NOMO-1 treated with DMSO at 0.1 percent for 48 hours (cell line): ENCODE measurements around the gene CKAP5.
"Not testable (repeated sequence)": the region's sequence is repeated elsewhere in the genome, so short reads cannot be mapped to it uniquely, and the experiment has no call there.

Experiments used
- DNase-seq: peaks from one replicate; lab custom pipeline; 2025; ENCODE audit not compliant: unreplicated experiment; lab: John Stamatoyannopoulos, UW

The CKAP5 gene

DNA sequence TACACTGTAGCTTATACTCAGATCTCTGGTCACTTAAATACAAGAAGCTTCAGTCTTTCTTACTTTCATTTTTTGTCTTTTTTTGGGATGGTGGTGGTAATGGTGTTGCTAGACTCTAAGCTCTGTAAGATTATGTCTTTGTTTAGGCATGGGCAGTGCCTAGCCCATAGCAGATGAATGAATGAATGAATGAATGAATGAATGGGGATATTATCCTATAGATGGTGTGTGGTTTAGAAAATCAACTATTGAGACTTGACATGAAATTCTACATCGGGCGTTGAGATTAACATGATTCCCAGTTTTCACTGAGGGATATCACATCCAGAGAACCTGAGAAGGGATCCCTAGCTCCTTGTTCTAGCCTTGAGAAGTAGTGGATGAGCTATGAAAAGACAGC lies 9.8 kb upstream of the CKAP5 start:
- DNase-seq = no peak

DNA sequence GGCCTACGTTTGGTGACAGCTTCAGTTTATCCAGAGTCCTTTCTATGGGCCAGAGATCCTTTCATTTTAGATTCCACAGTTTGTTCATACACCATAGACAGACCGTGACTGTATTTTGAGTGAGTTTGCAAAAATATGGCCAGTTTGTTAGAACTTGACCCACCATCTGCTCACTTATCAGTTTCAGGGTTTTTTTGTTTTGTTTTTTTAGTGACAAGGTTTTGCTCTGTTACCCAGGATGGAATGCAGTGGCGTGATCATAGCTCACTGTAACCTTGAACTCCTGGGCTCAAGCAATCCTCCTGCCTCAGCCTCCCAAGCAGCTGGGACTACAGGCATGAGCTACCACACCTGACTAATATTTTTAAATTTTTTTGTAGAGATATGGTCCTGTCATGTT lies 9.1 kb upstream of the CKAP5 start:
- DNase-seq = no peak

DNA sequence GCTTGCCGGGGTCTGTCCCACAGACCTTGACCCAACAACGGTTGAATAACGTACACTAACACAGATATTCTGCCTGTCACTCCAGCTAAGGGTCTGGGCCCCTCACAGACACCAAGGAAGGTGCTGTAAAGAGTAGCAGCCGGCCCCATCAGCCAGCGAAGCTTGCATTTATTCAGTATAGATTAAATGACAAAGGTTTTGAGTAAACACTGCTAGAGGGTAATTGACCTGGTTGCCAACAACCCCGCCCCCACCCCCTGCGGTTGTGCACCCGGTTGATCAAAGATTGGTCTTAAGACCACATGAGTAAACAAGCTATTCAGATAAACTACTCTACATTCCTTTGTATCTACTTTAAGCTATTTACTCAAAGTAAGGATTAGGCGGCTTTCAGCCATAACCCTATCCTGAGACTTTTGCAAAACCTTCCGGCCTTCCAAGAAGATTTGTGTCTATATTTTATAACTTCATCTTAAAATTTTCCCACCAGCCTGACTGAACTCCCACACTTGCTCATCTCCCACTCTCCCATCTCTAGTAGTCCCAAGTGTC lies 4.8 kb upstream of the CKAP5 start:
- DNase-seq = no peak

DNA sequence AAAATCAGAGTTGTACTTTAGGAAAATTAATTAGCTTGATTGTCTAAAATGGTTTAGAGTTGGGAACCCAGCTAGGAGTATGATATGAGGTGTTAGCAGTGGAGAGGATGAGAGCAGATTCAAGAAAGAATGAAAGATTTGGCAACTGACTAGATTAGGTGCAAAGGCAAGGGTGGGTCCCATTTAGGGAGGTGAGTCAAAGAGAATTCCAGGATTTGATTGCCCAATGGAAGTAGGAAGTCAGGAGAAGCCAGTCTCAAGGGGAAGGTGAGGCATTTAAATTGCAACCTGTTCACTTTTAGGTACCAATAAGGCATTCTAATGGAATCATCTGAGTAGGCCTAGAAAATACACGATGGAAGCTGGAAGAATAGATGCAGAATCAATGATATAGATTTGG lies 3.6 kb upstream of the CKAP5 start:
- no peak for DNase-seq

DNA sequence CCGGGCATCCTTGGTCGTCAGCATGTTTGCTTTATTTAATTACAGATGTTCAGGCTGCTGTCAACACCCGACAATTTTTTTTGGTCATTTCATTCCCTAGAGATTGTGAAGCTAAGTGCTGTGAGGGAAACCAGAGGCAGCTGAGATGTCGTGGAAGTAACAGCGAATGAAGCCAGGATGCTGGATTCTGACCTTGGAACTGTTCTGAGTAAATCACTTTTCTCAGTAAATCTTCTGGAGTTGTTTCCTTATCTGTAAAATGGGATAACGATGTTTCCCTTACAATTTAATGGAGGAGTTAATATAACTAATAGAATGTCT lies 390 bp upstream of the CKAP5 start:
- no peak for DNase-seq

DNA sequence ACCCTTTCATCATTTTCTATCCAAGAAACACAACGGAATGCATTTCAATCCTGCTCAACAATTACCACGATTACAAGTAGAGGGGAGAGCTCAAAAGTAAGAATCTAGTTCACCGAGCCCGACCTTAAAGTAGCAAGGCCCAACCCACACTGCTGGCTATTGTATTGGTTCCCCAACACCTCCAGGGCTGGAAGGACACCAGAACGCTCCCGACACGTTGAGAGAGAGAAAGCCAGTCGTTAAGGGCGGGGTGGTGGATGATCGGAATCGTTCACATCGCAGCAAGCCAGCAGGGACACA lies 690 bp downstream of the CKAP5 start:
- no peak for DNase-seq

DNA sequence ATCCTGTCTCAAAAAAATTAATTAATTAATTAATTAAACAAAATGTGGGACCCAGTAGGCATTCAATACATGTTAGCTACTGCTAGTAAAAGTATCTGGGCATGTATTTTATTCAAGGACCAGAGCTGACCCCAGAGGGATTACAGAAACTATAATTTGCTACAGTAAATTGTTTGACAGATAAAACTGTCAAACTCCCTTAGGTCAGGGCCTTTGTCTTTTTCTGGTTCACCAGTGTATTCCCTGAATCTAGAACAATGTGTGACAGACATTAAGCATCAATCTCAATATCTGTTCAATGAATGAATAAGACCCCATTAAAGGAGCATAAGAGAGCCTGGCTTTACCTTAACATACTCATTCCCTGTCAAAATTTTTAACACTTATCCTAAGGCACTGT lies 6.0 kb downstream of the CKAP5 start:
- DNase-seq = no peak

DNA sequence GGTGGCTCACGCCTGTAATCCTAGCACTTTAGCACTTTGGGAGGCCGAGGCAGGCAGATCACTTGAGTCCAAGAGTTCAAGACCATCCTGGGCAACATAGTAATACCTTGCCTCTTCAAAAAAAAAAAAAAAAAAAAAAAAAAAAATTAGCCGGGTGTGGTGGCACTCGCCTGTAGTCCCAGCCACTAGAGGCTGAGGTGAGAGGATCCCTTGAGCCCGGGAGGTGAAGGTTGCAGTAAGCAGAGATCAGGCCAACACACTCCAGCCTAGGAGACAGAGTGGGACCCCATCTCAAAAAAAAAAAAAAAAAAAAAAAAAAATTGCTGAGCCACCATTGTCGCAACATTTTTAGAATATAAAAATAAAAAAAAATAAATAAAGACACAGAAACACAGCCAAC lies 7.6 kb downstream of the CKAP5 start:
- no peak for DNase-seq

DNA sequence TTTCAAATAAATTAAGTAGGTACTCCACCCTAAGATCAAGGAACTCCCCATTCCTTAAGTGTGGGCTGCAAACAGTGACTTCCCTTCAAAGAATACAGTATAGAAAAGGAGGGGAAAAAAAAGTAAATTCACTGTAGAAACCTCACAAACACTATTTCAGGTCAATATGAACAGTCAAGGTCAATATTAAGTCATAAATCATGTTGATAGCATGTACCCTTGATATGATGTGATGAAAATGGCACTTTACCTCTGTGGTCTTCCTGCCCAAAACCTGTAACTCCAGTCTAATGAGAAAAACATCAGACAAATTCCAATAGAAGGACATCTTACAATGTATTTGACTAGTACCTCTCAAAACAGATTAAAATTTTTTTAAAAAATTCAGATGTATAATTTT lies 8.2 kb downstream of the CKAP5 start:
- no peak for DNase-seq

DNA sequence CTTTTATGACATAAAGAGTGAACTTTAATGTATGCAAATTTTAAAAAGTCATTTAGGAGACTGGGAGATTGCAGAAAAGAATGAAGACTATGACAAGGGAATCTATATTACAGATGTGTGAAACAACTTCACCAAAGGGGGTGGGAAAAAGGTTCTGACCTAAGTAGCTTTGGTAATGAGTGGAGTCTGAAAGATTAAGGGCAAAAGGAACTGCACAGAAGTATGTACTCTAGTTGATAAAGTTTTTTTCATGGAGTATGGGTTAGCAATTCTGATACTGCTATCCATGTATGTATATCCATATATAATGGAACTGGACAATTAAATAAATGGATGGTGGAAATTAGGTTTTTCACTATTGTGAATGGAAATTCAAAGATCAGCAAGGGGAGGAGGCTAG lies 9.2 kb downstream of the CKAP5 start:
- DNase-seq = no peak

DNA sequence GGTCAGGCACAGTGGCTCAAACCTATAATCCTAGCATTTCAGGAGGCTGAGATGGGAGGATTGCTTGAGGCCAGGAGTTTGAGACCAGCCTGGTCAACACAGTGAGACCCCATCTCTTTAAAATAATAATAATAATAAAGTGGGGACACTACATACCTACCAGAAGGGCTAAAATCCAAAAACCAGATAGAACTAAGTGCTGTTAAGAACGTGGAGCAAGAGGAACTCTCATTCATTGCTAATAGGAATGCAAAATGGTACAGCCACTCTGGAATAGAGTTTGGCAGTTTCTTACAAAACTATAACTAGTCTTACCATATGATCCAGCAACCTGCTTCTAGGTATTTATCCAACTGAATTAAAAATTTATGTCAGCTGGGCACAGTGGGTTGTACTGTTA lies 9.6 kb downstream of the CKAP5 start:
- no peak for DNase-seq

DNA sequence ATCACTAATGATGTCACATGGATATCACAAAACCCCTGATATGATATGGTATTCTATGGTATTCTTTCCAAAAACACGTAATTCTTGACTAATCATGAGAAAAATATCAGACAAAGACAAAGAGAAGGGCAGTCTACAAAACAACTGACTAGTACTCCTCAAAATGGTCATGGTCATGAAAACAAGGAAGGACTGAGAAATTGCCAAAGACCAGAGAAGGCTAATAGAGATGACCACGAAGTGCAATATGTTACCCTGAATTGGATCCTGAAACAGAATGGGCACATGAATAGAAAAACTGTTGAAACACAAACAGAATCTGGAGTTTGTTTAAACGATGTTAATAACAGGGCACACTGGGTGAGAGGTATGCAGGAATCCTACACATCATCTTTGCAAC lies 10.2 kb downstream of the CKAP5 start:
- DNase-seq = peak; percentile 4

DNA sequence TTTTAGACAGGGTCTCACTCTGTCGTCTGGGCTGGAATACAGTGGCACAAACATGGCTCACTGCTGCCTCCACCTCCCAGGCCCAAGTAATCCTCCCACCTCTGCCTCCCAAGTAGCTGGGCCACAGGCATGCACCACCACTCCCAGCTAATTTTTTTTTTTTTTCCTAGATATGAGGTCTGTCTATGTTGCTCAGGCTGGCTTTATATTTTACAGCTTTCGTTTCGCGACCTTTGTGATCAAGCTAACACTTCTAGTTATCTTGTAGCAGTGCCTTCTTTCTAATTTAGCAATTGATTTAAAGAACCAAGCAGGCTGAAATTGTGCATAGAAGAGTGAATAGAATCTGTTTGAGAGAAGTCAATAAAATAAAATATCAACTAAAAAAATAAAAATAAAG lies 11.3 kb downstream of the CKAP5 start:
- DNase-seq = no peak

DNA sequence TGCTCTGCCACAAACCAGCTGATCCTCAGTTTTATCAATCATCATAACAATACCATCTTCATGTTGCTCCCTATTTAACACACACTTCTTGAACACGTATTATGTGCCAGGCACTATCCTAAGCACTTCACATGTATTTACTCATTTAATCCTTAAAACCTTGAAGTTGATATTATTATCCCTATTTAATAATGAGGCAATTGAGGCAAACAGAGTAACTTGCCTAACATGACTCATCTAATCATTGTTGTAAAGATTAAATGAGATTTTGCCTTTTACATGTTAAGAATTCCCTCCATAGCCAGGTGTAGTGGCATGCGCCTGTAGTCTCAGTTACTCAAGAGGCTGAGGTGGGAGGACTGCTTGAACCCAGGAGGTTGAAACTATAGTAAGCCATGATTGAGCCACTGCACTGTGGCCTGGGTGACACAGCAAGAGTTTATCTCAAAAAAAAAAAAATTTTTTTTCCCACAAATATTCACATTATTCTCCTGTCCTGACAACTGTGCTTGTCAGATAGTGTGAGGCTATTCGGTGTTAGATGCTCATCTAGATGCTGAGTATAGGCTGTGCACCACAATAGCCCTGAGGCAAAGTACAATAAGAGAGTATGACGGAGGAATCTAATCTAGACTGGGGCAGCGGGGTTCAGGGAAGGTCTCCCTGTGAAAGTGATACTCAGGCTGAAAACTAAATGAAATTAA lies 13.4 kb downstream of the CKAP5 start:
- no peak for DNase-seq

DNA sequence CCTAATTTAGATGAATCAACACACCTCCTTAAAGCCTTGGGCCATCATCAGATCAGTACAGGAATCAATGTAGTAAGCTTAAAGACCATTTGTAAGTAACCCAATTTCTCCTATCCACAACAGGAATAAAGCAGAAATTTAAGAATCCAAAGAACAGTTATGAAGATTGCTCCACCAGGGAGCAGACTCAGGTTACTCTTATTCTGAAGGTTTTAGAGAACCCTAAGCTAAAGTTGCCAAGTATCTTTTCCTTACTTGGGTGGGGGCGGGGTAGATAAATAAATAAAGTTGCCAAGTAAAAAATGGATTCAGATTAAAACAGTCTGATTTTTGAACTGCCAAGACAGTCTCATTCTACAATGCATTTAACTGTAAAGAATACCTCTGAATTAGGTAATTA lies 18.1 kb downstream of the CKAP5 start:
- no peak for DNase-seq

DNA sequence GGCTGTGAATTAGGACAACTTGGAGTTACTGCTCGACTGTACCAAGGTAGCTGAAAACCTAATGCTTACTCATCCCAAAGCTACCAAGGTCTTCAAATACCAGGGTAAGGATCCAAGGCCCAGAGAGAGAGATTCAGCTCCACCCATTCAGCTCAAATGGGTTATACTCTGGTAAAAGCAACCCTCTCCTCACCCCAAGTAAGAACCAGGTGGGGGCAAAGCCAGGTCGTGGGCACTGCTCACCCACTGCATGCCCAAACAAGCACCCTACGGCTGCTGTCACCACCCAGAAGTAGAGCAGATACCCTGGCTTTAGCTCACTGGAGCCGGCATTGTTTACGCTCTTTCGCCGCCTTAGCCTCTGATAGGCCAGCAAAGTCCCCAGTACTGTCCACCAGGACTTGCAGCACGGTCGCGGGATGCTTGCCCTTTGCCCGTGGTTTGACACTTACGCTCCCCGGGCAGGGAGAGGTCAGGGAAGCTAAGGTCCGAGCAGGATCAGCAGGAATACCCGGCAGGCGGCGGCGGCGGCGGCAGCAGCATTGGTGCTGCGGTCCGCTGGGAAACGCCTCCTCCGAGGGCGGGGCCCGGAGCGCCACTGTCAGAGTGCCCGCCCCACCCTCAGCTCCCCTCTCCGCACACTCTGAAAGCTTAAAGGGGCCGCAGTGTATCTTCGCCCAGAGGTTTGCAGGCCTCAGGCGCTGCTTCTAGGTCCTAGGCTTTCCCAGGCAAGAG lies 19.6 kb downstream of the CKAP5 start:
- peak; percentile 7 for DNase-seq

DNA sequence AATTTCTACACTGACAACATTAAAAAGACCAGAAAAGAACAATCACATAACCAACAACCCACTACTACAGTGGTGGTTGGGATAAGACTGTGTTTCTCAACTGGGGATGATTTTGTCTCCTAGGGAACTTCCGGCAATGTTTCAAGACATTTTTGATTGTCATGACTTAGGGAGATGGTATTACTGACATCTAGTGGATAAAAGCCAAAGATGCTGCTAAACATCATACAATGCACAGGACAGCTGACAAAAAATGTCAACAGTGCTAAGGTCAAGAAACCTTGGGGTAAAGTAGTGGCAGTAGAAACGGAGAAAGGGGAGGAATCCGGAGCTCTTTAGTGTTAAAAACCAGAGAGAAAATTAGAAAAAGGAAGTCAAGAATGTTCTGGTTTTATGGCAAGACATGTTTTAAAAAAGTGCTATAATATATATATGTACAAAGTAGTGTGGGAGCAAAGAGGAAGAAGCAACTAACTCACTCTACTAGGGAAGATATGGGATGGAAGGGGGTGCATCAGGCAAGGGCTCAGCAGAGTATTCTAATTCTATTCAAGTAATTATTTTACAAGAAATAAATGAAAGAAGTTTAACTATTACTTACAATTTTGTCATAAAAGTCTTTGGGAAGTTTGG lies 37.2 kb downstream of the CKAP5 start:
- DNase-seq = peak; percentile 37

DNA sequence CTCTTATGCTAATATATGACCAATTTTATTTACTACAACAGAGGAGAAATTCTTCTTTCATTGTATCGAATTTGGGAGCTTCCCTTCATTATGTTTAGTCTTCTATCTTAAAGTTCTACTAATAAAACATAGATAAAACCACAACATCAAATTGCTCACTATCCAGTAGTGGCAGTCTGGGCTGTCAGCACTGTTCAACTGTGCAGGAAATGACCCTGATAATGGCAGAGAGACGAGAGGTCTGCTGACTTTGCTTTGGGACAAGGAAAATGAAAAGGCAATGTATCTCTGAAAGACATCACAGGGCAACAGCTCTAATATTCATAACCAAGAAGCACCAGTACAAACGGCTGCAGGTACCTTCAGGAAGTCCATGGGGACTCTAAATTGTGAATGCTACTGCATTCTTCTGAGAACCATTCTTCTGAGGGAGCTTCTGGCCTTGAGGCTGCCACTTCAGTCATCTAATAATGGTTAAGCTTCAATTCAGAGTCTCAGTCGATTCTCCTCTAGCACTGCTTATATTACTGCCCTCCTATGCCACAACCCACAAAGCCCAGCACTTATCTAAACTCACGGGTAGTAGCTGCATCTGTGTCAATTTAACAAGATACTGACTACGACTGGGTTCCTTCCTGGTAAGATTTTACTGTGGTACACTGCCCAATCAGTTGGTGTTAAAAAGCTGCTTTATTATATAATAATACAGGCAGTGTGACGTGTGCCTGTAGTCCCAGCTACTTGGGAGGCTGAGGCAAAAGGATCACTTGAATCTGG lies 44.2 kb downstream of the CKAP5 start:
- DNase-seq = no peak

DNA sequence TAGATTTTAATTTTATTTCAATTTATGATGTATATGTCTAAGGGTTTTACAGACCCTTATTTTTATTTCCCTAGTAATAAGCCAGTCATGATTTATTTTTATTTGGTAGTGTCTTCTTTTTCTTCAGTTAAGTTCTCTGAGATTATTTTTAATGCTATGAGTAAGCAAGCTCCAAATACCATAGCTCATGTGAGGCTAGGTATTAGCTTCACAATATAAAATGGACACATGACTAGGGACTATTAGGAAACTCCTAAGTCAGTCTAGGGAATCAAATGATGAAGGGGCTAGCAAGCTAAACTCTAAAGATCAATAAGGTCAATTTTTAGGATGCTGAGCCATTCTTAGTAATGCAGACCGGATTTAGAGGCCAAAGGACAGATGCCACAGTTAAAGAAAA lies 45.9 kb downstream of the CKAP5 start:
- DNase-seq = no peak

DNA sequence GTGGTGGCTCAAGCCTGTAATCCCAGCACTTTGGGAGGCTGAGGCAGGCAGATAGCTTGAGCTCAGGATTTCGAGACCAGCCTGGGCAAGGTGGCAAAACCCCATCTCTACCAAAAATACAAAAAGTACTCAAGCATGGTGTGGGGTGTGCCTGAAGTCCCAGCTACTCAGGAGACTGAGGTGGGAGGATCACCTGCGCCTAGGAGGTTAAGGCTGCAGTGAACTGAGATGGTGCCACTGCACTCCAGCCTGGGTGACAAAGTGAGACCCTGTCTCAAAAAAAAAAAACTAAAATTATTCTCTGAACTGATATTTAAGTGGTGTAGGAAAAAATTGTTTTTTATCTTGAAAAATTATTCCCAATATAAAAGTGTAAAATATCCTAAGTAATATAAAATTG lies 46.4 kb downstream of the CKAP5 start:
- not testable (repeated sequence) for DNase-seq

DNA sequence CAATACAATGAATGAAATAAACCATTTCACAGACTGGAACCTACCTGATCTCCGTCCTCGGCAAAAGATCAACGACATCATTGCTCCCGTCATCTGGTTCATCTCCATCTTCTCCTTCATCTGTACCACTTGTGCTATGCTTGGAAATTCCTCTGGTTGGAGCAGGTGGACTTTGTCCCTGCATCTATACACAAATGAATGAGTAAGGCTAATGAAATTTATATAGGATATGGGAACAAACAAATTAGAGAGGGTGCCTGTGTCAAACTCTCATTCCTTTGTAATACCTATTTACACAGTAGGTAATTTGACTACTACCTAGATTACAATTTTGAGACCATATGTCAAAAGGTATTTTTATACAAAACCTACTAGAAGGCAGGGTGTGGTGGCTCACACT lies 67.7 kb downstream of the CKAP5 start:
- DNase-seq = no peak

DNA sequence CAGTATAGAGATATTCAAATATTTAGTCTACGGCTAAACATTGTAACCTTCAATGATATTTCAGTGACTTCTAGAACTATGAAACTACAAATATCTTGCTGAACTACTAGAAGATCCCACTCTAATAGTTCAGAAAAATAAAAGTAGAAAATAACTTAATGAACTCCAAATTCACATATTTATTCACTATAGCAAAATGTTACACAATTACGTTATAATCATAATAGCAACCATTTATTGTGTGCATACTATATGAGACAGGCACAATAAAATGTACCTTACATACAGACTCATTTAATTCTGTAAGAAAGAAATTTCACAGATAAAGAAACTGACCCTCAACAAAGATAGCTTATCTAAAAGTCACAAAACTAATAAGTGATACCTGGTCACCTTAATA lies 69.2 kb downstream of the CKAP5 start:
- DNase-seq = no peak
